ENCODE data around the gene UMODL1.

The UMODL1 gene

DNA sequence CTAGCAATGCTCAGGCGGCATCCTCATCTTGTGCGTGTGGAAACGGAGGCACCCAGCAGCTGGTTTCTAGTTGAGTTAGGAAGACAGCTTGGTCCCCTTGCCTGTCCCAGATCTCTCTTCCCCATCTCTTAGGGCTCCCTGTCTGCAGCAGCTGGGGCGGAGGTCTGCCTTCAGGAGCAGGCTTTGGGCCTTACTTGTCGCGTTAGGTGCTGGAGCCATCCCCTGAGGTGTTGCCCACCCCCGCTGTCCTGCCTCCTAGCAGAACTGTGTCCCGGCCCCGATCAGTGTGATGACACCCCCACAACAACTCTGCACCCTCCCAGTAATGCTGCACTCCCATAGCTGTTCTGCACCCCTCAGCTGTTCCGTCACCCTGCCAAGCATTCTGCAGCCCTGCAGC, 40.7 kb downstream of the UMODL1 start (continued):
- TF ChIP-seq, protein P1, sequence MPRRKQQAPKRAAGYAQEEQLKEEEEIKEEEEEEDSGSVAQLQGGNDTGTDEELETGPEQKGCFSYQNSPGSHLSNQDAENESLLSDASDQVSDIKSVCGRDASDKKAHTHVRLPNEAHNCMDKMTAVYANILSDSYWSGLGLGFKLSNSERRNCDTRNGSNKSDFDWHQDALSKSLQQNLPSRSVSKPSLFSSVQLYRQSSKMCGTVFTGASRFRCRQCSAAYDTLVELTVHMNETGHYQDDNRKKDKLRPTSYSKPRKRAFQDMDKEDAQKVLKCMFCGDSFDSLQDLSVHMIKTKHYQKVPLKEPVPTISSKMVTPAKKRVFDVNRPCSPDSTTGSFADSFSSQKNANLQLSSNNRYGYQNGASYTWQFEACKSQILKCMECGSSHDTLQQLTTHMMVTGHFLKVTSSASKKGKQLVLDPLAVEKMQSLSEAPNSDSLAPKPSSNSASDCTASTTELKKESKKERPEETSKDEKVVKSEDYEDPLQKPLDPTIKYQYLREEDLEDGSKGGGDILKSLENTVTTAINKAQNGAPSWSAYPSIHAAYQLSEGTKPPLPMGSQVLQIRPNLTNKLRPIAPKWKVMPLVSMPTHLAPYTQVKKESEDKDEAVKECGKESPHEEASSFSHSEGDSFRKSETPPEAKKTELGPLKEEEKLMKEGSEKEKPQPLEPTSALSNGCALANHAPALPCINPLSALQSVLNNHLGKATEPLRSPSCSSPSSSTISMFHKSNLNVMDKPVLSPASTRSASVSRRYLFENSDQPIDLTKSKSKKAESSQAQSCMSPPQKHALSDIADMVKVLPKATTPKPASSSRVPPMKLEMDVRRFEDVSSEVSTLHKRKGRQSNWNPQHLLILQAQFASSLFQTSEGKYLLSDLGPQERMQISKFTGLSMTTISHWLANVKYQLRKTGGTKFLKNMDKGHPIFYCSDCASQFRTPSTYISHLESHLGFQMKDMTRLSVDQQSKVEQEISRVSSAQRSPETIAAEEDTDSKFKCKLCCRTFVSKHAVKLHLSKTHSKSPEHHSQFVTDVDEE (CRISPR knock-in tag; IDR thresholded peaks at IDR 0.05) = no peak
- TF ChIP-seq CSDC2 (CRISPR knock-in tag; IDR thresholded peaks at IDR 0.05) = no peak
- no peak for TF ChIP-seq ISL1 (CRISPR knock-in tag; IDR thresholded peaks at IDR 0.05)
- TF ChIP-seq OSR1 (CRISPR knock-in tag; IDR thresholded peaks at IDR 0.05) = no peak
- TF ChIP-seq ZC3H10 (CRISPR knock-in tag; IDR thresholded peaks at IDR 0.05) = no peak

DNA sequence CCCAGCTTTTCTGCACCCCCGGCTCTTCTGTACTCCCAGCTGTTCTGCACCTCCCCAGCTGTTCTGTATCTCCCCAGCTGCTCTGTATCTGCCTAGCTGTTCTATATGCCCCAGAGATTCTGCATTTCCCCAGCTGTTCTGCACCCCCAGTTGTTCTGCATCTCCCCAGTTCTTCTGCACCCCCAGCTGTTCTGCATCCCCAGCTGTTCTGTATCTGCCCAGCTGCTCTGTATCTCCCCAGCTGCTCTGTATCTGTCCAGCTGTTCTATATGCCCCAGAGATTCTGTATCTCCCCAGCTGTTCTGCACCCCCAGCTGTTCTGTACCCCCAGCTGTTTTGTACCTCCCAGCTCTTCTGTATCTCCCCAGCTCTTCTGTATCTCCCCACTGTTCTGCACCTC, 41.1 kb downstream of the UMODL1 start:
- ATAC-seq = no peak
- TF ChIP-seq PATZ1 (CRISPR knock-in tag; IDR thresholded peaks at IDR 0.05; ENCODE audit: borderline replicate concordance) = no peak
- no peak for TF ChIP-seq OSR1 (CRISPR knock-in tag; IDR thresholded peaks at IDR 0.05)
- no peak for TF ChIP-seq CSDC2 (CRISPR knock-in tag; IDR thresholded peaks at IDR 0.05)
- no peak for TF ChIP-seq ZC3H10 (CRISPR knock-in tag; IDR thresholded peaks at IDR 0.05)
- no peak for TF ChIP-seq ZNF70 (CRISPR knock-in tag; IDR thresholded peaks at IDR 0.05)

- ATAC-seq = peak; percentile 69
- TF ChIP-seq PPARA (CRISPR knock-in tag; IDR thresholded peaks at IDR 0.05; ENCODE audit: borderline replicate concordance) = no peak
- no peak for TF ChIP-seq TCF4 (CRISPR knock-in tag; IDR thresholded peaks at IDR 0.05; ENCODE audit: borderline replicate concordance)
- TF ChIP-seq POU6F1 (CRISPR knock-in tag; IDR thresholded peaks at IDR 0.05; ENCODE audit: borderline replicate concordance, low read depth) = no peak
- TF ChIP-seq CSDC2 (CRISPR knock-in tag; IDR thresholded peaks at IDR 0.05) = no peak
- TF ChIP-seq, protein P2, sequence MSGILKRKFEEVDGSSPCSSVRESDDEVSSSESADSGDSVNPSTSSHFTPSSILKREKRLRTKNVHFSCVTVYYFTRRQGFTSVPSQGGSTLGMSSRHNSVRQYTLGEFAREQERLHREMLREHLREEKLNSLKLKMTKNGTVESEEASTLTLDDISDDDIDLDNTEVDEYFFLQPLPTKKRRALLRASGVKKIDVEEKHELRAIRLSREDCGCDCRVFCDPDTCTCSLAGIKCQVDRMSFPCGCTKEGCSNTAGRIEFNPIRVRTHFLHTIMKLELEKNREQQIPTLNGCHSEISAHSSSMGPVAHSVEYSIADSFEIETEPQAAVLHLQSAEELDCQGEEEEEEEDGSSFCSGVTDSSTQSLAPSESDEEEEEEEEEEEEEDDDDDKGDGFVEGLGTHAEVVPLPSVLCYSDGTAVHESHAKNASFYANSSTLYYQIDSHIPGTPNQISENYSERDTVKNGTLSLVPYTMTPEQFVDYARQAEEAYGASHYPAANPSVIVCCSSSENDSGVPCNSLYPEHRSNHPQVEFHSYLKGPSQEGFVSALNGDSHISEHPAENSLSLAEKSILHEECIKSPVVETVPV (CRISPR knock-in tag; IDR thresholded peaks at IDR 0.05) = no peak
- no peak for TF ChIP-seq PATZ1 (CRISPR knock-in tag; IDR thresholded peaks at IDR 0.05; ENCODE audit: borderline replicate concordance)
- TF ChIP-seq, protein P1 (CRISPR knock-in tag; IDR thresholded peaks at IDR 0.05) = no peak
- TF ChIP-seq GLIS3 (CRISPR knock-in tag; IDR thresholded peaks at IDR 0.05) = no peak
- TF ChIP-seq ZNF8 (CRISPR knock-in tag; IDR thresholded peaks at IDR 0.05) = no peak
- TF ChIP-seq OSR1 (CRISPR knock-in tag; IDR thresholded peaks at IDR 0.05) = no peak
- no peak for TF ChIP-seq RARB (CRISPR knock-in tag; IDR thresholded peaks at IDR 0.05)
- no peak for TF ChIP-seq ARNTL (CRISPR knock-in tag; IDR thresholded peaks at IDR 0.05; ENCODE audit: borderline replicate concordance, low read depth)
- TF ChIP-seq ISL1 (CRISPR knock-in tag; IDR thresholded peaks at IDR 0.05) = no peak
- TF ChIP-seq ZC3H10 (CRISPR knock-in tag; IDR thresholded peaks at IDR 0.05) = no peak
- TF ChIP-seq BACH2 (CRISPR knock-in tag; IDR thresholded peaks at IDR 0.05; ENCODE audit: borderline replicate concordance) = no peak
- no peak for TF ChIP-seq ESRRG (CRISPR knock-in tag; IDR thresholded peaks at IDR 0.05)
- TF ChIP-seq TOX (CRISPR knock-in tag; IDR thresholded peaks at IDR 0.05; ENCODE audit: borderline replicate concordance) = no peak
- no peak for TF ChIP-seq ZFP30 (CRISPR knock-in tag; IDR thresholded peaks at IDR 0.05)
These were observed 41.7 kb downstream of the UMODL1 start for GRCh38 chr21:42112857-42113256.
